IMR-90 (cell line): Measurements from ENCODE around the gene NIBAN1. TPM values are rescaled to one million over a fixed set of nuclear protein-coding genes. Genes with fewer than 3 reads are reported as not detected.

ENCODE experiments used
- ATAC-seq: fragments of 200-7000 bp; cut with Tn5 transposase; 2 replicates; pipeline ENCODE4 v1.9.1; 2020; ENCODE audit warnings: low read depth, mild to moderate bottlenecking, moderate library complexity
- BruUV-seq: library from RNA; stranded (reverse); fragments of 400-500 nt; replicated peaks from 2 replicates; lab custom pipeline; 2021; lab: Mats Ljungman, UMichigan
- CTCF ChIA-PET: fragments of 300-600 bp; formaldehyde crosslinking; extraction: SDS; loops from one replicate; lab custom pipeline; 2021; ENCODE audit warnings: antibody characterized with exemption; lab: Yijun Ruan, JAX
- POLR2A ChIA-PET: fragments of 300-600 bp; sonication (Branson Sonifier 250); formaldehyde crosslinking; loops from one replicate; lab custom pipeline; 2022; ENCODE audit warnings: antibody characterized with exemption; ENCODE audit not compliant: unreplicated experiment; lab: Charles Lee
- DNase-seq: peaks from one replicate; pipeline ENCODE4 v3.0.0; 2013
- H2AFZ ChIP-seq: replicated peaks from 2 replicates; pipeline ENCODE3; 2013; ENCODE audit warnings: low read length, mild to moderate bottlenecking; ENCODE audit not compliant: poor library complexity
- H2AK5ac ChIP-seq: 2 replicates; pipeline ENCODE4 v1.6.1; 2013; ENCODE audit warnings: low read depth, low read length, inconsistent platforms
- H2AK9ac ChIP-seq: replicated peaks from 2 replicates; pipeline ENCODE3; 2013; ENCODE audit warnings: mild to moderate bottlenecking, low read depth, low read length, moderate library complexity; ENCODE audit not compliant: poor library complexity
- H2BK120ac ChIP-seq: 2 replicates; pipeline ENCODE4 v1.6.1; 2013; ENCODE audit warnings: low read depth, low read length, inconsistent platforms
- H2BK15ac ChIP-seq: 3 replicates; pipeline ENCODE4 v1.6.1; 2013; ENCODE audit warnings: low read depth, low read length, inconsistent platforms
- H2BK20ac ChIP-seq: 2 replicates; pipeline ENCODE4 v1.6.1; 2013; ENCODE audit warnings: low read depth, mild to moderate bottlenecking, inconsistent platforms, low read length, moderate library complexity
- H2BK5ac ChIP-seq: 2 replicates; pipeline ENCODE4 v1.6.1; 2013; ENCODE audit warnings: mild to moderate bottlenecking, low read depth, low read length, inconsistent platforms; ENCODE audit not compliant: poor library complexity, severe bottlenecking
- H3K14ac ChIP-seq: replicated peaks from 2 replicates; pipeline ENCODE4 v1.6.1; 2013; ENCODE audit warnings: low read depth, low read length, inconsistent platforms
- H3K18ac ChIP-seq: 2 replicates; pipeline ENCODE4 v1.6.1; 2013; ENCODE audit warnings: low read depth, low read length, control low read depth
- H3K23ac ChIP-seq: 2 replicates; pipeline ENCODE4 v1.6.1; 2013; ENCODE audit warnings: low read depth, low read length, inconsistent platforms
- H3K27ac ChIP-seq: 2 replicates; pipeline ENCODE4 v1.5.1; 2013; ENCODE audit warnings: mild to moderate bottlenecking, control low read depth, low read length; ENCODE audit not compliant: insufficient read depth
- H3K27me3 ChIP-seq: 2 replicates; pipeline ENCODE4 v1.6.1; 2013; ENCODE audit warnings: low read length; ENCODE audit not compliant: control insufficient read depth, insufficient read depth
- H3K36me3 ChIP-seq: 2 replicates; pipeline ENCODE4 v1.6.1; 2013; ENCODE audit warnings: low read length, mixed read lengths; ENCODE audit not compliant: control insufficient read depth, insufficient read depth
- H3K4ac ChIP-seq: 2 replicates; pipeline ENCODE4 v1.6.1; 2013; ENCODE audit warnings: low read depth, low read length, inconsistent platforms
- H3K4me1 ChIP-seq: 2 replicates; pipeline ENCODE4 v1.6.1; 2013; ENCODE audit warnings: low read length, mixed read lengths; ENCODE audit not compliant: control insufficient read depth, insufficient read depth
- H3K4me2 ChIP-seq: 2 replicates; pipeline ENCODE4 v1.6.1; 2013; ENCODE audit warnings: low read depth, mild to moderate bottlenecking, control low read depth, low read length, moderate library complexity
- H3K4me3 ChIP-seq: 2 replicates; pipeline ENCODE4 v1.5.1; 2013; ENCODE audit warnings: low read depth, mild to moderate bottlenecking, control low read depth, low read length, moderate library complexity; ENCODE audit not compliant: insufficient read depth
- H3K56ac ChIP-seq: 2 replicates; pipeline ENCODE4 v1.6.1; 2013; ENCODE audit warnings: low read length, inconsistent platforms; ENCODE audit not compliant: insufficient read depth; ENCODE audit errors: extremely low read depth
- H3K79me1 ChIP-seq, 2 experiments: 2 replicates each; pipeline ENCODE4 v1.6.1; 2013; ENCODE audit warnings: low read length in 2 of 2, inconsistent platforms in 1 of 2, low read depth in 1 of 2
- H3K9ac ChIP-seq: 2 replicates; pipeline ENCODE4 v1.6.1; 2013; ENCODE audit warnings: low read depth, low read length, control low read depth
- H3K9me1 ChIP-seq: 2 replicates; pipeline ENCODE4 v1.6.1; 2013; ENCODE audit warnings: low read length, inconsistent platforms; ENCODE audit not compliant: insufficient read depth
- H3K9me3 ChIP-seq: 2 replicates; pipeline ENCODE4 v1.6.1; 2013; ENCODE audit warnings: low read length; ENCODE audit not compliant: control insufficient read depth, insufficient read depth
- H4K20me1 ChIP-seq: 2 replicates; pipeline ENCODE4 v1.6.1; 2013; ENCODE audit warnings: low read length, inconsistent platforms; ENCODE audit not compliant: insufficient read depth
- H4K5ac ChIP-seq: 2 replicates; pipeline ENCODE4 v1.6.1; 2013; ENCODE audit warnings: mild to moderate bottlenecking, low read depth, low read length, control low read depth
- H4K8ac ChIP-seq, 2 experiments: 2 replicates each; pipeline ENCODE4 v1.6.1; 2013; ENCODE audit warnings: low read depth in 2 of 2, low read length in 2 of 2, control low read depth in 1 of 2, inconsistent platforms in 1 of 2
- H4K91ac ChIP-seq: 2 replicates; pipeline ENCODE4 v1.6.1; 2013; ENCODE audit warnings: low read depth, low read length, inconsistent platforms; ENCODE audit not compliant: insufficient read depth
- BHLHE40 ChIP-seq: fragments of 150-350 bp; IDR thresholded peaks from 2 replicates; pipeline ENCODE4 v1.6.1; 2016; ENCODE audit warnings: mild to moderate bottlenecking, low read depth, low read length
- CEBPB ChIP-seq: IDR thresholded peaks from 2 replicates; pipeline ENCODE4 v1.6.1; 2012; ENCODE audit warnings: low read depth, low read length, improper control_type of control experiment
- FOS ChIP-seq: fragments of 150-350 bp; IDR thresholded peaks from 2 replicates; pipeline ENCODE4 v1.6.1; 2016; ENCODE audit warnings: low read depth, low read length
- MAFK ChIP-seq: IDR thresholded peaks from 2 replicates; pipeline ENCODE4 v1.6.1; 2012; ENCODE audit warnings: low read depth, low read length, improper control_type of control experiment
- MXI1 ChIP-seq: IDR thresholded peaks from 2 replicates; pipeline ENCODE4 v1.6.1; 2012; ENCODE audit warnings: low read depth, mild to moderate bottlenecking, low read length, moderate library complexity, borderline replicate concordance
- NFE2L2 ChIP-seq: fragments of 150-350 bp; IDR thresholded peaks from 2 replicates; pipeline ENCODE4 v1.6.1; 2016; ENCODE audit warnings: low read depth, mild to moderate bottlenecking, low read length
- POLR2A ChIP-seq: IDR thresholded peaks from 2 replicates; pipeline ENCODE4 v1.6.1; 2012; ENCODE audit warnings: mild to moderate bottlenecking, low read depth, low read length
- RAD21 ChIP-seq: IDR thresholded peaks from 2 replicates; pipeline ENCODE4 v1.6.1; 2012; ENCODE audit warnings: low read length, improper control_type of control experiment
- RCOR1 ChIP-seq: IDR thresholded peaks from 2 replicates; pipeline ENCODE4 v1.6.1; 2012; ENCODE audit warnings: mild to moderate bottlenecking, low read length, improper control_type of control experiment; ENCODE audit not compliant: insufficient replicate concordance
- RFX5 ChIP-seq: IDR thresholded peaks from 2 replicates; pipeline ENCODE4 v1.8.0; 2012; ENCODE audit warnings: low read depth, mild to moderate bottlenecking, low read length, moderate library complexity
- SMC3 ChIP-seq: fragments of 150-350 bp; IDR thresholded peaks from 2 replicates; pipeline ENCODE4 v1.6.1; 2016; ENCODE audit warnings: low read depth, mild to moderate bottlenecking, antibody characterized with exemption, low read length, moderate library complexity
- WGBS, 2 experiments: methylation state at CpG; one replicate each; pipeline versions ENCODE4 v1.1.5 to v1.1.7; 2013; ENCODE audit warnings: missing lambda C conversion rate in 2 of 2; ENCODE audit not compliant: insufficient read length in 1 of 2; ENCODE audit errors: extremely low coverage in 2 of 2; 5-methylcytosine and 5-hydroxymethylcytosine counted together
- dilution Hi-C: fragments of 300-500 bp; cut with HindIII; formaldehyde crosslinking; loops from one replicate; pipeline ENCODE4 v1.14.3; 2018; ENCODE audit warnings: low sequenced_read_pairs; ENCODE audit not compliant: unreplicated experiment
- in situ Hi-C: fragments of 300-500 bp; cut with MboI; formaldehyde crosslinking; loops from 3 replicates; pipeline ENCODE4 v1.14.3; 2019; ENCODE audit warnings: low sequenced_read_pairs, inconsistent platforms, mixed read lengths
- intact Hi-C: fragments of 100-400 bp; cut with micrococcal nuclease; formaldehyde crosslinking; loops from 2 replicates; pipeline ENCODE4 v1.10.0; 2022
- polyA plus RNA-seq, 3 experiments: library from polyadenylated mRNA; depleted of rRNA; stranded (reverse); fragments of >200 nt; gene quantifications; 2 replicates each; pipeline ENCODE4 v1.2.3, GENCODE V29; 2012; ENCODE audit warnings: low replicate concordance in 1 of 3
- total RNA-seq: library from RNA; depleted of rRNA; stranded (reverse); fragments of >200 nt; gene quantifications from 2 replicates; pipeline ENCODE4 v1.2.3, GENCODE V29; 2012
- TF ChIP-seq, protein P1 (sequence below): fragments of 150-350 bp; IDR thresholded peaks from 2 replicates; pipeline ENCODE4 v1.6.1; 2017; ENCODE audit warnings: mild to moderate bottlenecking, antibody characterized with exemption, low read length, low read depth
- TF ChIP-seq, protein P2 (sequence below): fragments of 150-350 bp; IDR thresholded peaks from 2 replicates; pipeline ENCODE4 v1.6.1; 2016; ENCODE audit warnings: low read depth, mild to moderate bottlenecking, low read length, moderate library complexity, borderline replicate concordance
- TF ChIP-seq, protein P3 (sequence below): conservative IDR thresholded peaks from 2 replicates; pipeline ENCODE4 v1.5.1; 2012; ENCODE audit warnings: mild to moderate bottlenecking, low read depth, low read length, improper control_type of control experiment

NIBAN1 gene
- total and polyA plus RNA-seq, 2 of the 4 experiments (the other 2 are of a cell fraction): 4.0 to 10.0 TPM

DNA sequence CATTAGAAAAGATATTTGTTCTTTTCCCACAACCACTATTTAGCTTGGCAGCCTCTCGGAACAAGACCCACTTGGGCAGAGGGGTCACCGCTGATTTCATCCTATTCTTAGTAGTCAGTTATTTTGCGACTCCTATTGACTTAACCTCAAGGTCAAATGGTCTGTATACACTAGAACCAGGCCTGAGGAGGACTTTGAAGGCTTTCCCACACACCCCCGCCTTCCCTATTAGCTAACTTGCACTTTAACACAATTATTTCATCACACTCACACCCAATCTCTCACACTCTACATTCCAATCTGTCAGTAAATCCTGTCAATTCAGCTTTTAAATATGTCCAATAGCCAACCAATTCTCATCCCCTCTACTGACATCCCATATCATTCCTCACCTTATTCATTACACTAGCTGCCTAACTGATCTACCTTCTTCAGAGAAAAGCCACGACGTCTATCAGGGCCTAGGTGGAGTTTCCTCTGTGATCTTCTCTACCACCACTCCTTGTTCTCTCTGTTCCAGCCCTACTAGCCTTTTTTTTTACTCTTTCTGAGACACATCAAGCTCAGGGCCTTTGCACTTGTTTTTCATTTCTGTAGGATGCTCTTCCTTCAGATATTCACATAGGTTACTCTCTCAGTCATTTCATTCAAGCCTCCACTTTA is 1.0 kb upstream of the NIBAN1 start:
- H3K14ac ChIP-seq: no peak overlapping the region
- no peak overlapping the region for H4K5ac ChIP-seq
- no peak overlapping the region for H3K4ac ChIP-seq
- no peak overlapping the region for H2BK5ac ChIP-seq
- H2BK15ac ChIP-seq: no peak overlapping the region
- H4K8ac ChIP-seq: no peak overlapping the region
- peaks cover 9% of the 10 kb centered on the region for H3K4me1 ChIP-seq
- no peak for TF ChIP-seq CEBPB
- TF ChIP-seq, protein P1, sequence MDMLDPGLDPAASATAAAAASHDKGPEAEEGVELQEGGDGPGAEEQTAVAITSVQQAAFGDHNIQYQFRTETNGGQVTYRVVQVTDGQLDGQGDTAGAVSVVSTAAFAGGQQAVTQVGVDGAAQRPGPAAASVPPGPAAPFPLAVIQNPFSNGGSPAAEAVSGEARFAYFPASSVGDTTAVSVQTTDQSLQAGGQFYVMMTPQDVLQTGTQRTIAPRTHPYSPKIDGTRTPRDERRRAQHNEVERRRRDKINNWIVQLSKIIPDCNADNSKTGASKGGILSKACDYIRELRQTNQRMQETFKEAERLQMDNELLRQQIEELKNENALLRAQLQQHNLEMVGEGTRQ: no peak
- TF ChIP-seq FOS: no peak
- TF ChIP-seq RAD21: no peak
- no peak for TF ChIP-seq NFE2L2
- TF ChIP-seq, protein P2, sequence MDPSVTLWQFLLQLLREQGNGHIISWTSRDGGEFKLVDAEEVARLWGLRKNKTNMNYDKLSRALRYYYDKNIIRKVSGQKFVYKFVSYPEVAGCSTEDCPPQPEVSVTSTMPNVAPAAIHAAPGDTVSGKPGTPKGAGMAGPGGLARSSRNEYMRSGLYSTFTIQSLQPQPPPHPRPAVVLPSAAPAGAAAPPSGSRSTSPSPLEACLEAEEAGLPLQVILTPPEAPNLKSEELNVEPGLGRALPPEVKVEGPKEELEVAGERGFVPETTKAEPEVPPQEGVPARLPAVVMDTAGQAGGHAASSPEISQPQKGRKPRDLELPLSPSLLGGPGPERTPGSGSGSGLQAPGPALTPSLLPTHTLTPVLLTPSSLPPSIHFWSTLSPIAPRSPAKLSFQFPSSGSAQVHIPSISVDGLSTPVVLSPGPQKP: no peak
- TF ChIP-seq RCOR1: no peak
- TF ChIP-seq MXI1: no peak
- TF ChIP-seq BHLHE40: no peak
- no peak for TF ChIP-seq RFX5
- TF ChIP-seq SMC3: no peak
- TF ChIP-seq, protein P3, sequence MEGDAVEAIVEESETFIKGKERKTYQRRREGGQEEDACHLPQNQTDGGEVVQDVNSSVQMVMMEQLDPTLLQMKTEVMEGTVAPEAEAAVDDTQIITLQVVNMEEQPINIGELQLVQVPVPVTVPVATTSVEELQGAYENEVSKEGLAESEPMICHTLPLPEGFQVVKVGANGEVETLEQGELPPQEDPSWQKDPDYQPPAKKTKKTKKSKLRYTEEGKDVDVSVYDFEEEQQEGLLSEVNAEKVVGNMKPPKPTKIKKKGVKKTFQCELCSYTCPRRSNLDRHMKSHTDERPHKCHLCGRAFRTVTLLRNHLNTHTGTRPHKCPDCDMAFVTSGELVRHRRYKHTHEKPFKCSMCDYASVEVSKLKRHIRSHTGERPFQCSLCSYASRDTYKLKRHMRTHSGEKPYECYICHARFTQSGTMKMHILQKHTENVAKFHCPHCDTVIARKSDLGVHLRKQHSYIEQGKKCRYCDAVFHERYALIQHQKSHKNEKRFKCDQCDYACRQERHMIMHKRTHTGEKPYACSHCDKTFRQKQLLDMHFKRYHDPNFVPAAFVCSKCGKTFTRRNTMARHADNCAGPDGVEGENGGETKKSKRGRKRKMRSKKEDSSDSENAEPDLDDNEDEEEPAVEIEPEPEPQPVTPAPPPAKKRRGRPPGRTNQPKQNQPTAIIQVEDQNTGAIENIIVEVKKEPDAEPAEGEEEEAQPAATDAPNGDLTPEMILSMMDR: no peak
- no peak for TF ChIP-seq MAFK
- no peak for TF ChIP-seq POLR2A
- H3K27me3 ChIP-seq: no peaks in the 10 kb centered on the region
- no peak overlapping the region for H3K27ac ChIP-seq
- in situ Hi-C loops: loop anchor here (25.0 kb wide), 1 partner anchor 187 kb away; the partner anchor contains the start of genes SWT1 and TRMT1L
- WGBS, 2 experiments: 51% methylated on average over 3 of the region's 6 CpGs; no CpG with 5 or more reads in 1 of the 2 experiments
- no peak overlapping the region for H4K91ac ChIP-seq
- no peak overlapping the region for H2BK20ac ChIP-seq
- no peaks in the 10 kb centered on the region for H3K9me3 ChIP-seq
- no peaks in the 10 kb centered on the region for H3K36me3 ChIP-seq
- no peak overlapping the region for H3K4me3 ChIP-seq
- intact Hi-C loops: no loop called here
- no peak overlapping the region for H2BK120ac ChIP-seq
- peaks cover 4% of the 10 kb centered on the region; the same call in 1 of the 2 replicates for H3K9me1 ChIP-seq
- DNase-seq: no peak
- dilution Hi-C loops: loop anchor here (25.0 kb wide), 1 partner anchor 163 kb away; no protein-coding TSS in a partner anchor
- no peak overlapping the region for H3K23ac ChIP-seq
- H4K20me1 ChIP-seq: no peaks in the 10 kb centered on the region
- no peak overlapping the region for H3K4me2 ChIP-seq
- H3K79me1 ChIP-seq: peaks cover 2 to 22% of the 10 kb centered on the region in 2 experiments; a peak in 3 of 4 replicates
- POLR2A ChIA-PET: no interaction called here
- no peak overlapping the region for H3K18ac ChIP-seq
- H2AK9ac ChIP-seq: no peak overlapping the region
- H3K56ac ChIP-seq: no peak overlapping the region
- no peak overlapping the region for H2AK5ac ChIP-seq
- no peak for ATAC-seq
- H3K9ac ChIP-seq: no peak overlapping the region
- CTCF ChIA-PET: interaction anchor here (0.7 to 1.7 kb wide), 3 partner anchors 117 to 557 kb away, joined by 3 to 7 read pairs (median 3); no protein-coding TSS in a partner anchor
- no TSS peak for BruUV-seq
- no peak overlapping the region for H2AFZ ChIP-seq
